NCI-H2171 (cell line): ENCODE measurements around the gene TMX3.

Source experiments
- DNase-seq: peaks from one replicate; lab custom pipeline; 2025; lab: John Stamatoyannopoulos, UW

Gene TMX3

GRCh38 chr18:68714712-68715496 is at the start of gene TMX3:
Gene TMX3, minus strand, starts transcription at chr18:68715108. Its CDS starts 127 bp downstream, at chr18:68714981.
- peak; percentile 96 for DNase-seq

- DNase-seq: no peak
Measured at GRCh38 chr18:68764016-68764415, 49.1 kb upstream of the TMX3 start.

- DNase-seq: no peak
Measured at GRCh38 chr18:68763083-68763482, 48.2 kb upstream of the TMX3 start.

GRCh38 chr18:68759308-68759707 is 44.4 kb upstream of the TMX3 start:
- no peak for DNase-seq

GRCh38 chr18:68757126-68757525 is 42.2 kb upstream of the TMX3 start:
- no peak for DNase-seq

- DNase-seq: no peak
Measured at GRCh38 chr18:68742206-68742605, 27.3 kb upstream of the TMX3 start.

GRCh38 chr18:68740966-68741365 is 26.1 kb upstream of the TMX3 start:
- DNase-seq: no peak

- no peak for DNase-seq
Measured at GRCh38 chr18:68739462-68739861, 24.6 kb upstream of the TMX3 start.

- DNase-seq: no peak
Measured at GRCh38 chr18:68738564-68738963, 23.7 kb upstream of the TMX3 start.

- no peak for DNase-seq
Measured at GRCh38 chr18:68735483-68736343, 20.8 kb upstream of the TMX3 start.

- no peak for DNase-seq
Measured at GRCh38 chr18:68734308-68734707, 19.4 kb upstream of the TMX3 start.

- no peak for DNase-seq
Measured at GRCh38 chr18:68733707-68734106, 18.8 kb upstream of the TMX3 start.

- no peak for DNase-seq
Measured at GRCh38 chr18:68728081-68728700, 13.3 kb upstream of the TMX3 start.

GRCh38 chr18:68727506-68727905 is 12.6 kb upstream of the TMX3 start:
- DNase-seq: no peak

- no peak for DNase-seq
Measured at GRCh38 chr18:68725346-68725745, 10.4 kb upstream of the TMX3 start.

- DNase-seq: no peak
Measured at GRCh38 chr18:68724021-68724420, 9.1 kb upstream of the TMX3 start.

- DNase-seq: no peak
Measured at GRCh38 chr18:68723539-68723938, 8.6 kb upstream of the TMX3 start.

GRCh38 chr18:68722821-68723220 is 7.9 kb upstream of the TMX3 start:
- DNase-seq: no peak

- DNase-seq: no peak
Measured at GRCh38 chr18:68721681-68722583, 7.0 kb upstream of the TMX3 start.

GRCh38 chr18:68714366-68714711 is 569 bp downstream of the TMX3 start:
- no peak for DNase-seq

GRCh38 chr18:68713796-68714195 is 1.1 kb downstream of the TMX3 start:
- DNase-seq: no peak

- DNase-seq: no peak
Measured at GRCh38 chr18:68713131-68713530, 1.8 kb downstream of the TMX3 start.
